WTC11 (cell line): Measurements from ENCODE around the gene PADI2. TPM values are rescaled to one million over a fixed set of nuclear protein-coding genes. Genes with fewer than 3 reads are reported as not detected.

Source experiments
- ATAC-seq: fragments of 200-7000 bp; cut with Tn5 transposase; 2 replicates; pipeline ENCODE4 v1.10.0; 2021; ENCODE audit warnings: mild to moderate bottlenecking, moderate library complexity
- CTCF ChIA-PET: fragments of 300-600 bp; sonication (Branson Sonifier 250); formaldehyde crosslinking; loops from one replicate; lab custom pipeline; 2021; ENCODE audit warnings: antibody characterized with exemption; lab: Charles Lee
- POLR2A ChIA-PET: fragments of 350-600 bp; sonication (Branson Sonifier 250); formaldehyde crosslinking; loops from one replicate; lab custom pipeline; 2021; ENCODE audit warnings: antibody characterized with exemption; lab: Charles Lee
- DNase-seq: peaks from one replicate; pipeline ENCODE4 v3.0.0; 2021; ENCODE audit warnings: low spot score
- H3K27ac Mint-ChIP-seq: 2 replicates; pipeline ENCODE4 v1.8.0; 2021; ENCODE audit warnings: mixed read lengths
- H3K27me3 Mint-ChIP-seq: 2 replicates; pipeline ENCODE4 v1.8.0; 2021; ENCODE audit warnings: low read depth, mild to moderate bottlenecking, moderate library complexity, mixed read lengths
- H3K36me3 Mint-ChIP-seq: 2 replicates; pipeline ENCODE4 v1.8.0; 2021; ENCODE audit warnings: mixed read lengths
- H3K4me1 Mint-ChIP-seq: 2 replicates; pipeline ENCODE4 v1.8.0; 2022; ENCODE audit warnings: mixed read lengths
- H3K4me3 Mint-ChIP-seq: 2 replicates; pipeline ENCODE4 v1.8.0; 2021; ENCODE audit warnings: mild to moderate bottlenecking, moderate library complexity, mixed read lengths
- H3K9me3 Mint-ChIP-seq: 2 replicates; pipeline ENCODE4 v1.8.0; 2021; ENCODE audit warnings: mixed read lengths
- ARID4B ChIP-seq: sonication (generic); formaldehyde crosslinking; IDR thresholded peaks from 2 replicates; pipeline ENCODE4 v1.8.0; 2023; ENCODE audit warnings: missing genetic modification reagents, mild to moderate bottlenecking, borderline replicate concordance
- E2F4 ChIP-seq: sonication (generic); formaldehyde crosslinking; IDR thresholded peaks from 2 replicates; pipeline ENCODE4 v1.8.1; 2022; ENCODE audit warnings: low read depth, mild to moderate bottlenecking, moderate library complexity, missing genetic modification reagents, borderline replicate concordance
- ETV6 ChIP-seq: sonication (generic); formaldehyde crosslinking; IDR thresholded peaks from 2 replicates; pipeline ENCODE4 v1.8.1; 2022; ENCODE audit warnings: mild to moderate bottlenecking, missing genetic modification reagents
- FOXK1 ChIP-seq: sonication (generic); formaldehyde crosslinking; IDR thresholded peaks from 2 replicates; pipeline ENCODE4 v1.8.0; 2022; ENCODE audit warnings: mild to moderate bottlenecking, moderate library complexity, missing genetic modification reagents
- JUN ChIP-seq: sonication (generic); formaldehyde crosslinking; IDR thresholded peaks from 2 replicates; pipeline ENCODE4 v1.8.0; 2023; ENCODE audit warnings: mild to moderate bottlenecking, missing genetic modification reagents
- NFATC4 ChIP-seq: fragments of 250-450 bp; sonication (Bioruptor Pico); IDR thresholded peaks from 2 replicates; pipeline ENCODE4 v1.9.0; 2021; ENCODE audit warnings: mild to moderate bottlenecking
- NFE2L1 ChIP-seq: sonication (generic); formaldehyde crosslinking; IDR thresholded peaks from 2 replicates; pipeline ENCODE4 v1.8.1; 2023; ENCODE audit warnings: missing genetic modification reagents
- NFYB ChIP-seq: sonication (generic); formaldehyde crosslinking; conservative IDR thresholded peaks from 2 replicates; pipeline ENCODE4 v1.8.0; 2022; ENCODE audit warnings: low read depth, missing genetic modification reagents
- OVOL2 ChIP-seq: fragments of 250-450 bp; sonication (Bioruptor Pico); IDR thresholded peaks from 2 replicates; pipeline ENCODE4 v1.9.0; 2021; ENCODE audit warnings: mild to moderate bottlenecking, borderline replicate concordance
- RORB ChIP-seq: fragments of 250-450 bp; sonication (Bioruptor Pico); IDR thresholded peaks from 2 replicates; pipeline ENCODE4 v1.9.0; 2021; ENCODE audit warnings: mild to moderate bottlenecking
- SP1 ChIP-seq: sonication (generic); formaldehyde crosslinking; conservative IDR thresholded peaks from 2 replicates; pipeline ENCODE4 v1.8.1; 2022; ENCODE audit warnings: missing genetic modification reagents
- STAT6 ChIP-seq: sonication (generic); formaldehyde crosslinking; conservative IDR thresholded peaks from 2 replicates; pipeline ENCODE4 v1.8.1; 2023; ENCODE audit warnings: mild to moderate bottlenecking, low read depth, missing genetic modification reagents, moderate library complexity
- TEAD4 ChIP-seq: sonication (generic); formaldehyde crosslinking; IDR thresholded peaks from 2 replicates; pipeline ENCODE4 v1.8.0; 2022; ENCODE audit warnings: mild to moderate bottlenecking, missing genetic modification reagents
- USF1 ChIP-seq: sonication (generic); formaldehyde crosslinking; IDR thresholded peaks from 2 replicates; pipeline ENCODE4 v1.8.0; 2022; ENCODE audit warnings: mild to moderate bottlenecking, missing genetic modification reagents
- USF2 ChIP-seq: sonication (generic); formaldehyde crosslinking; IDR thresholded peaks from 2 replicates; pipeline ENCODE4 v1.8.1; 2023; ENCODE audit warnings: mild to moderate bottlenecking, missing genetic modification reagents, moderate library complexity
- ZNF219 ChIP-seq: sonication (generic); formaldehyde crosslinking; IDR thresholded peaks from 2 replicates; pipeline ENCODE4 v1.8.0; 2023; ENCODE audit warnings: missing genetic modification reagents, mild to moderate bottlenecking, borderline replicate concordance
- ZSCAN18 ChIP-seq: fragments of 250-450 bp; sonication (Bioruptor Pico); IDR thresholded peaks from 2 replicates; pipeline ENCODE4 v2.1.2; 2022; ENCODE audit warnings: mild to moderate bottlenecking, moderate library complexity
- total RNA-seq: library from RNA; stranded (reverse); gene quantifications from 3 replicates; pipeline ENCODE4 v1.2.3, GENCODE V29; 2021

The PADI2 gene
- total RNA-seq, 1 experiment from 2014 or later: 3.8 TPM

GRCh38 chr1:17071794-17072193 is 47.5 kb downstream of the PADI2 start (continued):
- no peak for TF ChIP-seq ARID4B
- no peak for TF ChIP-seq FOXK1 (CRISPR knock-in tag)

GRCh38 chr1:17070163-17070525 is 49.1 kb downstream of the PADI2 start:
- Mint-ChIP-seq H3K4me1 (no peaks in the 10 kb centered on the region), H3K4me3 (no peak overlapping the region), H3K36me3 (peaks cover under 1% of the 10 kb centered on the region; the same call in 1 of the 2 replicates), H3K27me3 (no peaks in the 10 kb centered on the region), H3K9me3 (peaks cover under 1% of the 10 kb centered on the region; the same call in 1 of the 2 replicates), H3K27ac (no peak overlapping the region)
- ATAC-seq (no peak), DNase-seq (no peak)
- TF ChIP-seq USF2 (CRISPR knock-in tag): no peak
- TF ChIP-seq RORB (CRISPR knock-in tag): no peak
- no peak for TF ChIP-seq ETV6 (CRISPR knock-in tag)
- no peak for TF ChIP-seq STAT6
- TF ChIP-seq USF1 (CRISPR knock-in tag): no peak
- no peak for TF ChIP-seq NFE2L1
- no peak for TF ChIP-seq JUN (CRISPR knock-in tag)
- TF ChIP-seq SP1 (CRISPR knock-in tag): no peak
- TF ChIP-seq NFYB (CRISPR knock-in tag): no peak
- TF ChIP-seq OVOL2 (CRISPR knock-in tag): no peak
- TF ChIP-seq TEAD4 (CRISPR knock-in tag): no peak
- TF ChIP-seq ZSCAN18: no peak
- no peak for TF ChIP-seq ZNF219 (CRISPR knock-in tag)
- no peak for TF ChIP-seq E2F4 (CRISPR knock-in tag)
- no peak for TF ChIP-seq NFATC4 (CRISPR knock-in tag)
- ChIA-PET CTCF (interaction anchor here (0.5 to 0.7 kb wide), 2 partner anchors 10 to 173 kb away, joined by 3 read pairs; no protein-coding TSS in a partner anchor), POLR2A (no interaction called here)
